HG02588 (cell line): ENCODE measurements around the gene PRR7.
"Not testable (repeated sequence)": the region's sequence is repeated elsewhere in the genome, so short reads cannot be mapped to it uniquely, and the experiment has no call there.

Experiments
- ATAC-seq: cut with Tn5 transposase; IDR thresholded peaks from one replicate; pipeline ENCODE4 v1.9.1; 2021; ENCODE audit warnings: mild to moderate bottlenecking, moderate library complexity; ENCODE audit not compliant: unreplicated experiment

The PRR7 gene, protein sequence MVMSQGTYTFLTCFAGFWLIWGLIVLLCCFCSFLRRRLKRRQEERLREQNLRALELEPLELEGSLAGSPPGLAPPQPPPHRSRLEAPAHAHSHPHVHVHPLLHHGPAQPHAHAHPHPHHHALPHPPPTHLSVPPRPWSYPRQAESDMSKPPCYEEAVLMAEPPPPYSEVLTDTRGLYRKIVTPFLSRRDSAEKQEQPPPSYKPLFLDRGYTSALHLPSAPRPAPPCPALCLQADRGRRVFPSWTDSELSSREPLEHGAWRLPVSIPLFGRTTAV

DNA sequence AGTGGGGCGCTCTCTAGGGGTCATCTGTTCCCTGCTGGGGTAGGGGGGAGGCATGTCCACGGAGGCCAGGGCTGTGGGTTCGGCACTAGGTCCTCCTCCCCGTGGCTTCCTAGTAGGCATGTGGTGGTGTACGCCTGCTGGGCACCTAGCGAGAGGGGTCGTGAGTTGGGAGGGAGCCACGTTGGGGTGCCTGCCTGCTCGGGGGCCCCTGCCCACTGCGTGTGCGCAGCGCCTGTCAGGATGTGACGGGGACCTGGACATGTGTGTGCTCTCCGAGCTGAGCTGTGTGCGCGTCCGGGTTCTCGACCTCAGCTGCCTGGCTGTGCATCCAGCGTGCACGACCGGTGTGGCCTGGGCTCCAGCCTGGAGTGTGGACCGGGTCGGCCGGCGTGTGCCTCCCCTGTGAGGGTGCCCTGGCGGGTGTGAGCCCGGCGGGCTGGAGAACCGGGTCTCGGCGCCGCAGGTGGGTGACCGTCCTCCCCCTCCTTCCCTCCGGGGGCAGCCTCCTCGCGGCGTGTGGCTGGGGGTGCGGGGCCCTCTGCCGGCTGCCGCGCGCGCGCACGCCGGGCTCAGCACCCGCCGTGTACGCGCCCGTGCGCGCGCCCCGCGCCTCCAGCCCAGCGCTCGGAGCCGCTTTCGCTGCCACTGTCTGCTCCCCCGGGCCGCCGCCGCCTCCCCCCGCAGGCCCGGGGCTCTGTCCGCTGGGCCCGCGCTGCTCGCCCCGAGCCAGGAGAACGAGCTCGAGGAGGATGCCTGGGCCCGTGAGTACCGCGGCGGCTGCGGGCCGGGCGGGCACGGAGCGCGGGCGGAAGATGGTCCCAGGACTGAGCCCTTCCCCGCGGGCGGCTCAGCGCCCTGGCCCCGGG lies at the start of gene PRR7:
TSS of gene PRR7 (plus strand) at position 615 of the 866 bp plus-strand sequence. CDS start 8,254 bp downstream, outside the sequence.
- ATAC-seq = peak; percentile 43

- ATAC-seq = no peak
Observed at GRCh38 chr5:177397875-177398390, 48.7 kb upstream of the PRR7 start.

DNA sequence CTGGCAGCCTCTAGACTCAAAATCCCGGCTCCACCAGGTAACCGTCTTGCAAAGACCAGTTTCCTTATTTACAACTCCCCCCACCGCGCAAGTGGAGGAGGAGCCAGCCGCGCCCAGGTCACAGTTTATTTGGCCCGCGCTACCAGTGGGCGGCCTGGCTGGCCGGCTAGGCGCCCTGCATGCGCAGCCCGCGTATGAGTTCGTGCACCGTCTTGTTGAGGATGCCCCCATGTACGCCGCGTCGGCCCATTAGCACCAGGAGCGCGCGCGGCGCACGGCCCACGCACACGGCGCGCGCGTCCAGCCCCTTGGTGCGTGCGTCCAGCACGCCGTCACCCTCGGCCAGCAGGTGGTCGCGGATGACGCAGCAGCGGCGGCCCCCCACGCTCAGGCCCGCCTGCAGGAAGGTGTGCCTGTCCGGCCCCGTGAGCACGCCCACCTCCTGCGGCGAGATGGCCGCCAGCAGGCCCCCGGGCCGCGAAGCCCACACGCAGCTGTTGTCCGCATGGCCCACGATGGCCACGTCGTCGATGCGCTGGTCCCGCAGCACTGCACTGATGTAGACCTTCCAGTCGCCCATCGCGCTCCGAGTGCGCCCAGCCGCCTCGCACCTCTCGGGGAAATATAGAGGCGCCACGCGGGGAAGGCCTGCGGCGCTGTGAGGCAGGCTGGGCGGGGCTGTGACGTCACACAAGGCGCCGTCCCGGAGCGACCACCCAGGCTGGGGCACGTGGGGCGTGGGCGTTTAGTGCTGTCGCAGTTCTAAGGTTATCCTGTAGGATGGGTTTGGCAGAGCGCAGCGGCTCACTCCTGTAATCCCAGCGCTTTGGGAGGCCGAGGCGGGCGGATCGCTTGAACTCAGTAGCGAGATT lies 46.4 kb upstream of the PRR7 start, which contains the start of gene PFN3:
TSS of gene PFN3 (minus strand) at position 665 of the 872 bp plus-strand sequence. CDS start at position 580, 85 bp downstream.
- no peak for ATAC-seq

GRCh38 chr5:177402271-177403043 lies 44.2 kb upstream of the PRR7 start:
- no peak for ATAC-seq

DNA sequence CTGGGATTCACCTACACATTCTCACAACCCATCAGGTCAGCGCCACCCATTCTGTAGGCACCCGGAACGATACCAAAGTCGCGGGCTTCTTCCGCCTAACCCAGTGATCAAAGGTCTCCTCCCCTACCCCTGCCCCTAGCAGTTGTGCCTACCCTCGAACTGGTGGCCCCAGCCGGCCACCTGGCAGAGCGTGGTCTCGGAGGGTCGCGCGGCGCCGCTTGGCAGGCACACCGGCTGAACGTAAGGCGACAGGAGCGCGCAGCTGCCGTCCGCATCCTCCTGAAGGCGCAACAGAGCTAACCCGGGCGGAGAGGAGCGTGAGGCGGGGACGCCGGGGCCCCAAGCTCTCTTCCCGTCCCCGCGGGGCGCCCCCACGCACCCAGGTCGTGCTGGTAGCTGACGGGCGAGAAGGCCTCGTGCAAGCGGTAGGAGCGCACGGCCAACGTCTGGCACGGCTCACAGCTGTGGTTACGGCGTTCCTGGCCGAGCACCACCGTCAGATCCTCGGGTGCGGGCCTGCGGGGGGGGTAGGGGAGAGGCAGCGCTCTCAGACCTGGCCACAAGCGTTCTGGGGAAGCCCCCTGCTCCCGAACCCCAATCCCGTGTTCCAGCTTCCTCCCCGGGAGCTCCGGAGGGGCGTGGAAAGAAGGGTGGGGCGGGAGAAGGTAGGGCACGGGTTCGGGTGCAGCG lies 43.4 kb upstream of the PRR7 start:
- ATAC-seq = peak; percentile 16

DNA sequence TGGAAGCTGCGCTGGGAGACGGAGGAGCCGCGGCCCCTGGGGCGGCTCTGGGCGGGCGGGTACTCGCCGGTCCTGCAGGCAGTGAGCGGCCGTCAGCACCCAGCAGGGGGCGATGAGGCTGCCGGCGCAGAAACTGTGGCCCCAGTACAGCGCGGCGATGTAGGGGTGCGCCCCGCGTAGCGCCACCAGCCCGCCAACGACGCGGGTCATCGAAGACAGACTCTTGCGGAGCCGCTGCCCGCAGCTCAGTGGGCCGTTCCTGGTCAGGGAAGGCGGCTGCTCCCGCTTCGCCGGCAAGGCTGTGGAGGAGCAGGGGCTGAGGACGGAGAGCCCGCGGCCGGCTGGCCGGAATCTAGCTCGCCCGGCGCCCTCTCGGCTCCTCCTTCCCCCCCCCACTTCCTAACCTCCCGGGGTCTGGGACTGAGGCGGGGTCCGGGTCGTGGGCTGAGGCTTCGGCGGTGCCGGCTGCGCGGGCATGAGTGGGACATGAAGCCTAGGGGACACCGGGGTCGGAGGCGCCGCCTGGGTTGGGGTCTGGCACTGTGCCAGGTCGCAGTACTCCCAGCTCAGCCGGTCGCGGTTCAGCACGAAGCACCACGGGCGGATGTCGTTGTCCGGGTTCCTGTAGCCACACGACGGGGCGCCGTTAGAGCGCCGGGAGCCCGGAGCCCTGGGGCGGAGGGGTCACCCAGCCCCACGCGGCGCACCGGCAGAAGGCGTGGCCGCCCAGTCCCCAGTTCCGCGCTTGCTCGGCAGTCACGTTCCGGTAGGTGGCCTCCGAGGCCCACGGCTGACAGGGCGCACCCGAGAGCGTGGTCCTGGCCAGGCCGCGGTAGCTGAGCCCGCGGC lies 42.6 kb upstream of the PRR7 start:
- peak; percentile 71 for ATAC-seq

DNA sequence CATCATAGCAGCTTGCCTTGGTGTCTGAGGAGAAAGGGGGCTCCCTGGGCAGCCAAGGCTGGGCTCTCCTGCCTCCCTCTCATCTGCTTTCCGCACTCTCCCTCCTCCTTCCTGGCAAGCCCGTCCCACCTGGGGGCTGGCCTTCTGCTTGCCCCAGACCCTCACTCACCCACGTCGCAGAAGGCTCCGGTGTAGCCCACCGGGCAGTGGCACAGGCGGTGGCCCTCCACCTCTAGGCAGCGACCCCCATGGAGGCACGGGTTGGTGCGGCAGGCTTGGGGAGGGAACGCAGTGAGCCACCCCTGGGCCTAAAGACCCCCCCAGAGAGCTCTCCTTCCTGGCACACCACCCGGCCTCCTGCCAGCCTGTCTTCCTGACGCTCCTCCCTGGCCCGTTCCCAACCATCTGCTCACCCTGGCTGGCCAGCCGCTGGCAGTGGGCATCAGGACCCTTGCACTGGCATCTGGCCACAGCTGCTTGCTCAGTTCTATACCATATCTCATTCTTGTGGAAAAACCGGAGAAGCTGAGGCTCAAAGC lies 41.9 kb upstream of the PRR7 start:
- ATAC-seq = no peak

DNA sequence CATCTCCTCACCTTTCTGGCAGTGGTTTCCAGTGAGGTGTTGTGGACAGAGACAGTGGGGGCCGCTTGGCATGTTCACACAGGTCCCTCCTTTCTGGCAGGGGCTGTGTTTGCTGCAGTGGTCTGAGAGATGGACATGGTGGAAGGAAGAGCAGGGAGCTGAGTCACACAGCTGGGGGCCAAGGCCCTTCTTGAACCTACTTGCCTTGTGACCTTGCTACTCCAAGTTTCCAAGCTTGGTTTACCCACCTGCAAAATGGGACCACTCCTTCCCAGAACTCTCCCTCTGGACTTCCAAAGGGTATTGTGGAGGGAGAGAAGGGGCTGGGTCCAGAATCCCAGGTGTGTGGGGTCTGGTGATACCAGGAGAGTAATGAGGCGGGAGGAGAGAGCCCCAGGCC lies 41.3 kb upstream of the PRR7 start:
- ATAC-seq = no peak

DNA sequence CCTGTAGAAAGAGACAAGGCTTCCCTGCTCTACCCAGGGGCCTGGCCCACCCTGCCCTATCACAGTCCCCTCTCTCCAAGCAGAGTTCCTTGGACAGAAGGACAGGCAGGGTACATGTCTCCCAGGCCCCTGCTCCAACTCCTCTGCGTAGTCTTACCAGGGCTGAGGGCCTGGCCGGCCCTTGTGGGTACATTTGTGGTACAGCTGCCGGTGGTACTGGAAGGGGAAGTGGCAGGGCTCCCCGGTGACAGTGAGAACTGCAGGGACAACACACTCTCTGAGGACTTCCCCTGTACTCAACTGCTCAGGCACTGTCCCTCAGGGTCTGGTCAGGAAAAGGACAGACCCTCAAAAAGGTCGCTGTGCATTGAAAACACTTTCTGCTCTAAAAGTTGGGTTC lies 40.8 kb upstream of the PRR7 start:
- ATAC-seq = no peak

DNA sequence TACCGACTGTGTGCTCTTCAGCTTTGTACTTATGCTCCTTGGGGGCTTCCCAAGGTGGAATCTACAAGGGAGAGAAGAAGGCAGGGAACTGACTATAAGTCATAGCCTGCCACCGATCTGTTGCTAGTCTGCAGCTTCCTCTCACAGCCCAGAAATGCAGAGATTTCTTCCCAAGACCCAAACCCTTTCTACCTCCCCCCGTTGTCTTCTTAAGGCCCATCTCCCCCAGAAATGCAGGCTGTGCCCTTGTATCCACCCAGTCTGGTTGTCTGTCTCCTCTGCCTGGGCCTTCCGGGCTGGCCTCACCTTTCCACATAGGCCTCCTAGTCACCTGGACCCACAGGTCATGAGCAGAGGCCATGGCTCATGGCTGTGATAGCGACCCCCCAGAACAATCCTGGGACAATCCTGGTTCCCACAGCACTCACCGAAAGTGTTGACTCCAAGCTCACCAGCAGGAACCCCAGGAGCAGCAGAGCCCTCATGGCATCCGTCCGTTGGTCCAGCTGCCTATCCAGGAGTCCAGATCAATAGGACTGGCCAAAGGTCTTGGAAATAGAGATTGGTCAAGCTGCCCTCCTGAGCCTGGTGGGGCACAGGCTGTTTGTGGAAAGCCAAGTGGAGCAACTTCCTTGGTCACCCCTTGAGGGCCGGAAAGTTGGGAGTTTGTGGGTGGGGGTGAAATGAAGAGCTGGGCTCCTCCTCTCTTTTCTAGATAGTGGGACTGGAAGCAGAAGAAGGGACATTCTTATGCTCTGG lies 37.4 kb upstream of the PRR7 start, which contains the start of gene F12:
TSS of gene F12 (minus strand) at position 522 of the 759 bp plus-strand sequence. CDS start at position 485, 37 bp downstream.
- no peak for ATAC-seq

- no peak for ATAC-seq
Observed at GRCh38 chr5:177410575-177410974, 36.0 kb upstream of the PRR7 start.

- ATAC-seq = peak; percentile 53
Observed at GRCh38 chr5:177412603-177413233, 33.9 kb upstream of the PRR7 start.

DNA sequence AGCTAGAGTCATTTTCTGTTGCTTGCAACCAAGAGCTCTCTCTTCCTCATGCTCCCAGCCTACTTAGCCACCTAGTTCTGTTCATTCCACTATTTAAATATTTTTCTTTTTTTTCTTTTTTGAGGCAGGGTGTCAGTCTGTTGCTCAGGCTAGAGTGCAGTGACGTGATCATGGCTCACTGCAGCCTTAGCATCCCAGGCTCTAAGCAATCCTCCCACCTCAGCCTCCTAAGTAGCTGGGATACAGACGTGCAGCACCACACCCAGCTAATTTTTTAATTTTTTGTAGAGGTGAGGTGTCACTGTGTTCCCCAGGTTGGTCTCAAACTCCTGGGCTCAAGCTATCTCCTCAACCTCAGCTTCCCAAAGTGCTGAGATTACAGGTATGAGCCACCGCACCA lies 32.1 kb upstream of the PRR7 start:
- no peak for ATAC-seq

- not testable (repeated sequence) for ATAC-seq
Observed at GRCh38 chr5:177417081-177417480, 29.5 kb upstream of the PRR7 start.

- ATAC-seq = no peak
Observed at GRCh38 chr5:177419046-177419445, 27.6 kb upstream of the PRR7 start.

- ATAC-seq = not testable (repeated sequence)
Observed at GRCh38 chr5:177420472-177420871, 26.1 kb upstream of the PRR7 start.
